Esophagus muscularis mucosa (tissue), 3 donors: Measurements from ENCODE around the gene MID1.

Experiments
- POLR2A ChIP-seq: fragments of 450-650 bp; IDR thresholded peaks from one replicate; pipeline ENCODE4 v1.6.1; 2017; ENCODE audit warnings: antibody characterized with exemption, moderate library complexity, mild to moderate bottlenecking, low read depth
- TF ChIP-seq, protein P1 (sequence below), 3 experiments: fragments of 200-600 bp in 2 of 3; fragments of 450-650 bp in 1 of 3; sonication (generic) in 2 of 3; IDR thresholded peaks; one replicate each; pipeline ENCODE4 v1.5.1; 2017 to 2019; ENCODE audit warnings: antibody characterized with exemption in 3 of 3, mild to moderate bottlenecking in 2 of 3, moderate library complexity in 1 of 3

DNA sequence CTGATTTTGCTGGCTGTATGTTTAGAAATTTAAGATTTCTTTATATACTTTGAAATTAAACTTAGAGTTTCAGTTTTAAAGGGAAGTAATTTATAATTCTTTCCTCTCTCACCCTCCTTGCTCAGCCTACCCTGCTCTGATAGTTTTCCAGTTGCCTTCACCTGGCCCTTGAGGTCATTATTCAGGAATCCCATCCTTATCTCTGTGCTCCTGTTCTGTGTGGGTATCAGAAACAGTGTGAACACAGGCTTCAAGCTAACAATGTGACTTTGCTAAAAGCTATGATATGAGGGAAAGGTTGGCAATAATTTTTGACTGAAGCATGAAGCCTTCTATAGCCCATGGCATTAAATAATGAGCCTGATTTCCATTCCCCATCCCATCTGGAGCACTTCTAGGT, 128.1 kb downstream of the MID1 start:
- TF ChIP-seq, protein P1, sequence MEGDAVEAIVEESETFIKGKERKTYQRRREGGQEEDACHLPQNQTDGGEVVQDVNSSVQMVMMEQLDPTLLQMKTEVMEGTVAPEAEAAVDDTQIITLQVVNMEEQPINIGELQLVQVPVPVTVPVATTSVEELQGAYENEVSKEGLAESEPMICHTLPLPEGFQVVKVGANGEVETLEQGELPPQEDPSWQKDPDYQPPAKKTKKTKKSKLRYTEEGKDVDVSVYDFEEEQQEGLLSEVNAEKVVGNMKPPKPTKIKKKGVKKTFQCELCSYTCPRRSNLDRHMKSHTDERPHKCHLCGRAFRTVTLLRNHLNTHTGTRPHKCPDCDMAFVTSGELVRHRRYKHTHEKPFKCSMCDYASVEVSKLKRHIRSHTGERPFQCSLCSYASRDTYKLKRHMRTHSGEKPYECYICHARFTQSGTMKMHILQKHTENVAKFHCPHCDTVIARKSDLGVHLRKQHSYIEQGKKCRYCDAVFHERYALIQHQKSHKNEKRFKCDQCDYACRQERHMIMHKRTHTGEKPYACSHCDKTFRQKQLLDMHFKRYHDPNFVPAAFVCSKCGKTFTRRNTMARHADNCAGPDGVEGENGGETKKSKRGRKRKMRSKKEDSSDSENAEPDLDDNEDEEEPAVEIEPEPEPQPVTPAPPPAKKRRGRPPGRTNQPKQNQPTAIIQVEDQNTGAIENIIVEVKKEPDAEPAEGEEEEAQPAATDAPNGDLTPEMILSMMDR (IDR thresholded peaks at IDR 0.05): no peak
- TF ChIP-seq POLR2A: no peak
